Cardiac muscle cell (in vitro differentiated cells and primary cell): ENCODE data around the gene UBE3C. TPM values are rescaled to one million over a fixed set of nuclear protein-coding genes. Genes with fewer than 3 reads are reported as not detected.

ENCODE experiments used
- DNase-seq, 2 donors: peaks; one replicate each; pipeline versions ENCODE4 v3.0.0 to v3.0.0-alpha.2; 2010 to 2017; ENCODE audit warnings: low read depth in 1 of 2, low spot score in 1 of 2
- H3K27ac ChIP-seq: fragments of 200-600 bp; sonication (generic); 2 replicates; pipeline ENCODE4 v1.5.1; 2016
- H3K27me3 ChIP-seq: fragments of 200-600 bp; sonication (generic); 2 replicates; pipeline ENCODE4 v1.6.0; 2016; ENCODE audit warnings: control low read depth
- H3K36me3 ChIP-seq: fragments of 200-600 bp; sonication (generic); 2 replicates; pipeline ENCODE4 v1.5.1; 2016; ENCODE audit warnings: control low read depth
- H3K4me1 ChIP-seq: fragments of 200-600 bp; sonication (generic); 2 replicates; pipeline ENCODE4 v1.8.1; 2017; ENCODE audit warnings: low read depth, mild to moderate bottlenecking, mixed run types
- H3K4me3 ChIP-seq: fragments of 200-600 bp; sonication (generic); 2 replicates; pipeline ENCODE4 v1.5.1; 2016; ENCODE audit warnings: mild to moderate bottlenecking
- H3K9me3 ChIP-seq: fragments of 200-600 bp; sonication (generic); 2 replicates; pipeline ENCODE4 v1.5.1; 2017; ENCODE audit warnings: low read depth, mild to moderate bottlenecking, control low read depth
- CTCF ChIP-seq: IDR thresholded peaks from 2 replicates; pipeline ENCODE4 v1.5.1; 2012; ENCODE audit warnings: low read depth, mild to moderate bottlenecking, low read length
- polyA plus RNA-seq: library from polyadenylated mRNA; unstranded; fragments of >200 nt; fragmentation: Nextera tagmentation; extraction: Ambion mirVana; gene quantifications from 2 replicates; pipeline ENCODE4 v1.2.1, GENCODE V29; 2016
- total RNA-seq: library from RNA; depleted of rRNA; stranded (reverse); fragments of >200 nt; gene quantifications from 2 replicates; pipeline ENCODE4 v1.2.3, GENCODE V29; 2016

The UBE3C gene
- total and polyA plus RNA-seq, 2 experiments from 2014 or later: 24.4 to 33.1 TPM

GRCh38 chr7:157310676-157311185 is 172.0 kb downstream of the UBE3C start:
- DNase-seq: no peak
- H3K36me3 ChIP-seq: no peaks in the 10 kb centered on the region
- TF ChIP-seq CTCF: no peak
- H3K27ac ChIP-seq: no peak overlapping the region
- H3K9me3 ChIP-seq: no peaks in the 10 kb centered on the region
- no peaks in the 10 kb centered on the region for H3K4me1 ChIP-seq
- no peak overlapping the region for H3K4me3 ChIP-seq
- H3K27me3 ChIP-seq: no peaks in the 10 kb centered on the region

- TF ChIP-seq CTCF: no peak
- no peak for DNase-seq
- H3K27me3 ChIP-seq: no peaks in the 10 kb centered on the region
Observed at GRCh38 chr7:157312941-157313340, 174.2 kb downstream of the UBE3C start.

GRCh38 chr7:157313645-157314044 is 174.9 kb downstream of the UBE3C start:
- no peak for DNase-seq
- no peaks in the 10 kb centered on the region for H3K27me3 ChIP-seq
- no peak overlapping the region for H3K4me3 ChIP-seq
- H3K27ac ChIP-seq: no peak overlapping the region
- TF ChIP-seq CTCF: no peak
- no peaks in the 10 kb centered on the region for H3K4me1 ChIP-seq
- no peaks in the 10 kb centered on the region for H3K36me3 ChIP-seq
- no peaks in the 10 kb centered on the region for H3K9me3 ChIP-seq

More at GRCh38 chr7:157312941-157313340, 174.2 kb downstream of the UBE3C start:
- no peak overlapping the region for H3K4me3 ChIP-seq
- H3K9me3 ChIP-seq: no peaks in the 10 kb centered on the region
- no peaks in the 10 kb centered on the region for H3K36me3 ChIP-seq
- H3K4me1 ChIP-seq: no peaks in the 10 kb centered on the region
- no peak overlapping the region for H3K27ac ChIP-seq

- no peak for DNase-seq
- no peaks in the 10 kb centered on the region for H3K27me3 ChIP-seq
- no peaks in the 10 kb centered on the region for H3K36me3 ChIP-seq
- no peaks in the 10 kb centered on the region for H3K9me3 ChIP-seq
- H3K27ac ChIP-seq: no peak overlapping the region
- no peak for TF ChIP-seq CTCF
- no peaks in the 10 kb centered on the region for H3K4me1 ChIP-seq
- no peak overlapping the region for H3K4me3 ChIP-seq
Observed at GRCh38 chr7:157318015-157318706, 179.4 kb downstream of the UBE3C start.

Other genes with a start within 250 kb of the UBE3C start
- gene LMBR1, start 245.7 kb upstream of the UBE3C start, total RNA-seq: 41.1 and 78.0 TPM in 2 replicates
- 49.9 and 62.3 TPM in 2 replicates for gene LMBR1, start 245.7 kb upstream of the UBE3C start, polyA plus RNA-seq
- gene NOM1, start 189.2 kb upstream of the UBE3C start, total RNA-seq: 9.9 and 18.3 TPM in 2 replicates
- gene NOM1, start 189.2 kb upstream of the UBE3C start, polyA plus RNA-seq: 5.6 and 8.9 TPM in 2 replicates
- gene MNX1, start 128.3 kb upstream of the UBE3C start, total RNA-seq: 0.56 and 0.77 TPM in 2 replicates
- gene MNX1, start 128.3 kb upstream of the UBE3C start, polyA plus RNA-seq: 0.31 and 0.35 TPM in 2 replicates
- 110 and 117 TPM in 2 replicates for gene DNAJB6, start 198.1 kb downstream of the UBE3C start, total RNA-seq
- 122 and 137 TPM in 2 replicates for gene DNAJB6, start 198.1 kb downstream of the UBE3C start, polyA plus RNA-seq